CD14-positive monocyte (primary cell): ENCODE results near the gene TTC23. TPM values are rescaled to one million over a fixed set of nuclear protein-coding genes. Genes with fewer than 3 reads are reported as not detected.
A peak's percentile ranks its signal among the peaks of the same experiment; 100 is the strongest.

Source experiments
- DNase-seq, 3 donors: peaks; one replicate each; pipeline ENCODE4 v3.0.0-alpha.2; 2011 to 2022
- H2AFZ ChIP-seq: 2 replicates; pipeline ENCODE4 v1.6.0; 2012; ENCODE audit warnings: mild to moderate bottlenecking, low read depth, low read length, inconsistent platforms; ENCODE audit not compliant: insufficient read depth, poor library complexity, severe bottlenecking
- H3K27ac ChIP-seq, 2 donors: 1 replicate in 1 of 2; 2 replicates in 1 of 2; pipeline ENCODE4 v1.5.1; 2012 to 2013; ENCODE audit warnings: low read length in 2 of 2, control low read depth in 1 of 2, inconsistent platforms in 1 of 2, low read depth in 1 of 2, mild to moderate bottlenecking in 1 of 2
- H3K27me3 ChIP-seq, 2 donors: one replicate each; pipeline versions ENCODE4 v1.6.0 to v1.6.1; 2011 to 2013; ENCODE audit warnings: low read length in 2 of 2; ENCODE audit not compliant: control insufficient read depth in 2 of 2, insufficient read depth in 2 of 2
- H3K36me3 ChIP-seq, 2 donors: replicated peaks in 1 of 2; 1 replicate in 1 of 2; 2 replicates in 1 of 2; pipeline versions ENCODE4 v1.5.1 to v1.6.1; 2012 to 2013; ENCODE audit warnings: low read length in 2 of 2, control low read depth in 1 of 2, inconsistent platforms in 1 of 2, mild to moderate bottlenecking in 1 of 2; ENCODE audit not compliant: insufficient read depth in 2 of 2, control insufficient read depth in 1 of 2
- H3K4me1 ChIP-seq, 2 donors: 1 replicate in 1 of 2; 2 replicates in 1 of 2; pipeline versions ENCODE4 v1.5.1 to v1.6.1; 2012 to 2013; ENCODE audit warnings: low read length in 2 of 2, control low read depth in 1 of 2, inconsistent platforms in 1 of 2, mild to moderate bottlenecking in 1 of 2, moderate library complexity in 1 of 2; ENCODE audit not compliant: insufficient read depth in 2 of 2, control insufficient read depth in 1 of 2
- H3K4me2 ChIP-seq: replicated peaks from 2 replicates; pipeline ENCODE3; 2012; ENCODE audit warnings: low read length, moderate library complexity, mild to moderate bottlenecking; ENCODE audit not compliant: poor library complexity, severe bottlenecking; ENCODE audit errors: extremely low read depth
- H3K4me3 ChIP-seq, 3 experiments: fragments of 200-600 bp in 1 of 3; sonication (generic) in 1 of 3; replicated peaks in 1 of 3; 1 replicate in 2 of 3; 2 replicates in 1 of 3; pipeline ENCODE4 v1.5.1; 2011 to 2013; ENCODE audit warnings: low read length in 3 of 3, mild to moderate bottlenecking in 3 of 3, control low read depth in 2 of 3, low read depth in 2 of 3, inconsistent platforms in 1 of 3, moderate library complexity in 1 of 3
- H3K79me2 ChIP-seq: 2 replicates; pipeline ENCODE4 v1.6.0; 2012; ENCODE audit warnings: mild to moderate bottlenecking, control low read depth, inconsistent platforms, low read length, moderate library complexity; ENCODE audit not compliant: insufficient read depth
- H3K9ac ChIP-seq: 2 replicates; pipeline ENCODE4 v1.6.0; 2017; ENCODE audit warnings: low read length, mild to moderate bottlenecking; ENCODE audit not compliant: insufficient read depth, poor library complexity, severe bottlenecking
- H3K9me3 ChIP-seq, 2 donors: replicated peaks in 1 of 2; 1 replicate in 1 of 2; 2 replicates in 1 of 2; pipeline versions ENCODE4 v1.5.1 to v1.6.1; 2012 to 2013; ENCODE audit warnings: low read length in 2 of 2, control low read depth in 1 of 2; ENCODE audit not compliant: control insufficient read depth in 1 of 2, insufficient read depth in 1 of 2
- H4K20me1 ChIP-seq: 2 replicates; pipeline ENCODE4 v1.6.0; 2012; ENCODE audit warnings: mild to moderate bottlenecking, low read length, control low read depth, moderate library complexity; ENCODE audit not compliant: insufficient read depth
- H3K27ac Mint-ChIP-seq, 7 donors: one replicate each; pipeline ENCODE4 v1.8.0; 2020; ENCODE audit warnings: mild to moderate bottlenecking in 7 of 7, mixed read lengths in 7 of 7, moderate library complexity in 6 of 7, inconsistent platforms in 2 of 7
- H3K27me3 Mint-ChIP-seq, 3 donors: one replicate each; pipeline ENCODE4 v1.8.0; 2021 to 2022; ENCODE audit warnings: low read depth in 3 of 3, mild to moderate bottlenecking in 3 of 3, mixed read lengths in 3 of 3, moderate library complexity in 3 of 3, inconsistent platforms in 1 of 3
- H3K36me3 Mint-ChIP-seq, 2 donors: one replicate each; pipeline ENCODE4 v1.8.0; 2020; ENCODE audit warnings: mixed read lengths in 2 of 2, inconsistent platforms in 1 of 2, mild to moderate bottlenecking in 1 of 2
- H3K4me1 Mint-ChIP-seq: one replicate; pipeline ENCODE4 v1.8.0; 2020; ENCODE audit warnings: mild to moderate bottlenecking, mixed read lengths
- H3K4me3 Mint-ChIP-seq, 2 donors: one replicate each; pipeline ENCODE4 v1.8.0; 2020; ENCODE audit warnings: mild to moderate bottlenecking in 2 of 2, mixed read lengths in 2 of 2, moderate library complexity in 1 of 2
- H3K9me3 Mint-ChIP-seq, 7 donors: one replicate each; pipeline ENCODE4 v1.8.0; 2020 to 2022; ENCODE audit warnings: mixed read lengths in 7 of 7, mild to moderate bottlenecking in 6 of 7, moderate library complexity in 6 of 7, inconsistent platforms in 2 of 7
- CTCF ChIP-seq: fragments of 200-600 bp; IDR thresholded peaks from one replicate; pipeline ENCODE4 v1.8.0; 2022; ENCODE audit warnings: antibody characterized with exemption, mild to moderate bottlenecking
- intact Hi-C, 2 donors: fragments of 100-400 bp; cut with micrococcal nuclease; formaldehyde crosslinking; loops; one replicate each; pipeline versions ENCODE4 v1.15.0 to v1.15.1; 2023
- polyA plus RNA-seq, 3 donors: library from polyadenylated mRNA; depleted of rRNA in 1 of 3; unstranded in 2 of 3; stranded (reverse) in 1 of 3; fragments of 300-500 nt in 2 of 3; fragments of >200 nt in 1 of 3; fragmentation: Illumina TruSeq in 2 of 3; gene quantifications; 1 replicate in 2 of 3; 2 replicates in 1 of 3; pipeline ENCODE4 v1.2.3, GENCODE V29; 2012 to 2021

TTC23 gene
- polyA plus RNA-seq, 3 donors = 0.51 to 0.55 TPM; not detected in 1

- no peaks in the 10 kb centered on the region for H3K4me1 Mint-ChIP-seq
- TF ChIP-seq CTCF = no peak
- Histone ChIP-seq H3K27me3 (no peaks in the 10 kb centered on the region), H3K36me3 (no peaks in the 10 kb centered on the region), H2AFZ (no peak overlapping the region), H3K9ac (no peak overlapping the region), H3K9me3 (no peaks in the 10 kb centered on the region), H3K4me2 (no peak overlapping the region), H3K27ac (no peak overlapping the region), H3K4me1 (no peaks in the 10 kb centered on the region), H3K79me2 (no peaks in the 10 kb centered on the region), H3K4me3 (no peak overlapping the region), H4K20me1 (no peaks in the 10 kb centered on the region)
- peaks cover 0 to 9% (median 6%) of the 10 kb centered on the region in 7 donors for H3K9me3 Mint-ChIP-seq
- peaks cover 0 to 2% (median 0%) of the 10 kb centered on the region in 3 donors for H3K27me3 Mint-ChIP-seq
- intact Hi-C loops = no loop called here
- H3K4me3 Mint-ChIP-seq = no peak overlapping the region
- H3K36me3 Mint-ChIP-seq = peaks cover 27% of the 10 kb centered on the region in 2 donors
- DNase-seq = no peak
- peak overlapping the region in 1 of 7 donors; percentile 50 for H3K27ac Mint-ChIP-seq
Measured at GRCh38 chr15:99295840-99296239, 46.5 kb upstream of the TTC23 start.

DNA sequence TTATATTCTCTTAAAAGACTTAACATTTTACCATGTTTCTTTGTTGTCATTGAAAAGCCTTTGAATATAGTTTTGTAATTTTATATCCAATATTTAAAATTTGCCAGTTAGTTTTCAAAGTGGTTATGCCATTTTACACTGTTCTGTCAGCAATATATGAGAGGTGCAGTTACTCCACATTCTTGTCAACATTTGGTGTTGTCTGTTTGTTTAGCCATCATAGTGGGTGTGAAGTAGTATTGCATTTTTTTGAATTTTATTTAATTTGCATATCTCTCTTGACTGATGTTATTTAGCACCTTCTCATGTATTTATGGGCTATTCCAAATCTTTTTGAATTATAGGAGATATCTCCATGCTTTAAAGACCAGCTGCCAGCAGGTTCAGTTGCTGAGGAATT is 42.3 kb upstream of the TTC23 start:
- no peak overlapping the region for H2AFZ ChIP-seq
- H3K79me2 ChIP-seq = no peaks in the 10 kb centered on the region
- peaks cover 0 to 2% (median 0%) of the 10 kb centered on the region in 3 donors for H3K27me3 Mint-ChIP-seq
- H3K27ac ChIP-seq = no peak overlapping the region
- no peak overlapping the region for H3K4me3 ChIP-seq
- no peaks in the 10 kb centered on the region for H4K20me1 ChIP-seq
- H3K9me3 ChIP-seq = no peaks in the 10 kb centered on the region
- DNase-seq = no peak
- peaks cover 0 to 9% (median 6%) of the 10 kb centered on the region in 7 donors for H3K9me3 Mint-ChIP-seq
- no peak for TF ChIP-seq CTCF
- no peak overlapping the region for H3K4me3 Mint-ChIP-seq
- peaks cover 31 to 33% of the 10 kb centered on the region in 2 donors for H3K36me3 Mint-ChIP-seq
- H3K36me3 ChIP-seq = no peaks in the 10 kb centered on the region
- H3K9ac ChIP-seq = no peak overlapping the region
- no peak overlapping the region for H3K27ac Mint-ChIP-seq
- H3K4me1 Mint-ChIP-seq = no peaks in the 10 kb centered on the region
- H3K27me3 ChIP-seq = no peaks in the 10 kb centered on the region
- H3K4me2 ChIP-seq = no peak overlapping the region
- intact Hi-C loops = no loop called here
- no peaks in the 10 kb centered on the region for H3K4me1 ChIP-seq
